ENCODE data around the gene PDE10A. TPM values are rescaled to one million over a fixed set of nuclear protein-coding genes. Genes with fewer than 3 reads are reported as not detected.
A peak's percentile ranks its signal among the peaks of the same experiment; 100 is the strongest.

PDE10A gene
- total RNA-seq, 1 donor from 2014 or later = 17.3 TPM

DNA sequence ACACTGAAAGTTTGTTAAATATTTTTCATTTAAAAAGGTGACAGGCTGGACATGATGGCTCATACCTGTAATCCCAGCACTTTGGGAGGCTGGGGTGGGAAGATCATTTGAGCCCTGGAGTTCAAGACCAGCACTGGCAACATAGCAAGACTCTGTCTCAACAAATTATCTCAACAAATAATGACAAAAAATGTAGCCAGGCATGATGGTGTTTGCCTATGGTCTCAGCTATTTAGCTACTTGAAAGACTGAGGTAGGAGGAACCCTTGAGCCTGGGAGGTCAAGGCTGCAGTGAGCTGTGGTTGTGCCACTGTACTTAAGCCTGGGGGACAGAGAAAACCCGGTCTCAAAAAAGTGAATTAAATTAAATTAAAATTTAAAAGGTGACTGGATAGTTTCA lies 297.7 kb downstream of the PDE10A start:
- TF ChIP-seq EZH2phosphoT487 (IDR thresholded peaks at IDR 0.05) (no peak), CTCF (IDR thresholded peaks at IDR 0.05) (no peak), EZH2 (IDR thresholded peaks at IDR 0.05) (no peak)
- Histone ChIP-seq H3K27me3 (no peaks in the 10 kb centered on the region), H3K9ac (no peak overlapping the region), H3K4me1 (no peaks in the 10 kb centered on the region), H4K20me1 (ENCODE audit: low read depth) (no peaks in the 10 kb centered on the region), H3K79me2 (ENCODE audit: low read depth) (no peaks in the 10 kb centered on the region), H3K9me3 (ENCODE audit: low read depth) (no peaks in the 10 kb centered on the region), H3K4me3 (no peak overlapping the region), H3K4me2 (no peak overlapping the region), H2AFZ (replicated peaks) (no peak overlapping the region), H3K36me3 (no peaks in the 10 kb centered on the region), H3K27ac (no peak overlapping the region), H3F3A (ENCODE audit: low read depth) (no peaks in the 10 kb centered on the region)
- H3K27me3 Mint-ChIP-seq (ENCODE audit: insufficient read depth, low read depth) = peaks cover under 1% of the 10 kb centered on the region
- H3K27ac Mint-ChIP-seq = no peak overlapping the region
- peaks cover 31% of the 10 kb centered on the region for H3K36me3 Mint-ChIP-seq
- DNase-seq (ENCODE audit: low spot score) = no peak
- H3K4me1 Mint-ChIP-seq = no peaks in the 10 kb centered on the region
- H3K4me3 Mint-ChIP-seq = no peak overlapping the region
- H3K9me3 Mint-ChIP-seq = peaks cover 16% of the 10 kb centered on the region

DNA sequence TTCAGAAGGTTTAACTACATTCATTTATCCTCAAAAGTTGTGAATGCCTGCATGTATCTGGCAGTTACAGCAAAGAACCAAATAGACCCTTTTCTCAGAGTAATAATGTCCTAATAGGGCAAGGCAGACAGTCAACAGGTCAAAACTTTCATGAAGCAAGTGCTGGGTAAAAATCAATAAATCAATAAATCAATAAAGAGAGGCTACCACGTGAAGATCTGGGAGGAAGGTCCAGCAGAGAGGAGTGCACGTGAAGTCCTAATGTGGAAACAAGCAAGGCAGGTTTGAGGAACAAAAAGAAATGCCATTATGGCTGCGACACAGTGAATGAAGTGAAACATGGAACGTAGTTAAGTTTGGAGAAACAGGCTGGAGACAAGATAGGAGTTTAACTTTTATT lies 317.3 kb downstream of the PDE10A start:
- Histone ChIP-seq H3K79me2 (ENCODE audit: low read depth) (no peaks in the 10 kb centered on the region), H3F3A (ENCODE audit: low read depth) (no peaks in the 10 kb centered on the region), H4K20me1 (ENCODE audit: low read depth) (no peaks in the 10 kb centered on the region), H3K9me3 (ENCODE audit: low read depth) (no peaks in the 10 kb centered on the region), H3K36me3 (no peaks in the 10 kb centered on the region), H2AFZ (replicated peaks) (no peak overlapping the region), H3K27me3 (no peaks in the 10 kb centered on the region), H3K4me1 (peaks cover 2% of the 10 kb centered on the region), H3K9ac (no peak overlapping the region), H3K4me2 (no peak overlapping the region), H3K27ac (no peak overlapping the region), H3K4me3 (no peak overlapping the region)
- TF ChIP-seq EZH2 (IDR thresholded peaks at IDR 0.05) (no peak), CTCF (IDR thresholded peaks at IDR 0.05) (no peak), EZH2phosphoT487 (IDR thresholded peaks at IDR 0.05) (no peak)
- H3K4me3 Mint-ChIP-seq = no peak overlapping the region
- H3K4me1 Mint-ChIP-seq = peaks cover 4% of the 10 kb centered on the region
- DNase-seq (ENCODE audit: low spot score) = no peak
- H3K27me3 Mint-ChIP-seq (ENCODE audit: insufficient read depth, low read depth) = no peaks in the 10 kb centered on the region
- no peak overlapping the region for H3K27ac Mint-ChIP-seq
- H3K36me3 Mint-ChIP-seq = peaks cover 30% of the 10 kb centered on the region
- peaks cover 20% of the 10 kb centered on the region for H3K9me3 Mint-ChIP-seq

DNA sequence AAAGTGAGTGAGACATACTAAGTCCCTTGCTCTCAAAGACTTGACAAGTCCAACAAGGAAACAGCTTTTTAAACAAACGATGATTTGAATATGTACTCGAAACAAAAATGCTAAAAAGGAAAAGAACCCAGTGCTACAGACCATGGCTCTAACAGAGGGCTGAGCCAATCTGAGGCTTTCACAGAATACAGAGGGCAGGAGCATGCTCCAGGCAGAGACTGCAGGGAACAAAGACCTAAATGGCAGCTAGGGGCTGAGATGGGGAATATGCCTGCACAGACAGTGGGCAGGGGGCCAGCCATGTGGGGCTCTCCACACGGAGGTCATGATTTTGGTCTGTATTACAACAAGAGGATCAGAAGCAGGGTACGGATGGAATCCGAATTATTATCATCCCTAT lies 322.5 kb downstream of the PDE10A start:
- peaks cover 8% of the 10 kb centered on the region for H3K4me1 Mint-ChIP-seq
- peak overlapping the region; percentile 62 for H3K27ac Mint-ChIP-seq
- no peaks in the 10 kb centered on the region for H3K36me3 ChIP-seq

More for the DNA sequence above, 322.5 kb downstream of the PDE10A start:
- Histone ChIP-seq H3K9ac (no peak overlapping the region), H3K4me3 (no peak overlapping the region), H2AFZ (replicated peaks) (peak overlapping the region; percentile 86), H3K27me3 (no peaks in the 10 kb centered on the region), H4K20me1 (ENCODE audit: low read depth) (no peaks in the 10 kb centered on the region), H3K27ac (no peak overlapping the region), H3K79me2 (ENCODE audit: low read depth) (no peaks in the 10 kb centered on the region), H3K9me3 (ENCODE audit: low read depth) (no peaks in the 10 kb centered on the region), H3F3A (ENCODE audit: low read depth) (no peaks in the 10 kb centered on the region), H3K4me2 (no peak overlapping the region), H3K4me1 (peaks cover 7% of the 10 kb centered on the region)
- peaks cover 14% of the 10 kb centered on the region for H3K36me3 Mint-ChIP-seq
- TF ChIP-seq EZH2 (IDR thresholded peaks at IDR 0.05) (no peak), CTCF (IDR thresholded peaks at IDR 0.05) (no peak), EZH2phosphoT487 (IDR thresholded peaks at IDR 0.05) (no peak)
- peak; percentile 14 for DNase-seq (ENCODE audit: low spot score)
- H3K27me3 Mint-ChIP-seq (ENCODE audit: insufficient read depth, low read depth) = no peaks in the 10 kb centered on the region
- H3K9me3 Mint-ChIP-seq = no peaks in the 10 kb centered on the region
- H3K4me3 Mint-ChIP-seq = no peak overlapping the region

Measured in neural progenitor cell (in vitro differentiated cells).